K562 (cell line): ENCODE results near the gene KBTBD4. TPM values are rescaled to one million over a fixed set of nuclear protein-coding genes. Genes with fewer than 3 reads are reported as not detected.

Experiments used
- ATAC-seq: fragments of 200-7000 bp; cut with Tn5 transposase; 3 replicates; pipeline ENCODE4 v1.9.1; 2020; ENCODE audit warnings: moderate library complexity
- BruUV-seq: library from RNA; stranded (reverse); fragments of 400-500 nt; replicated peaks from 2 replicates; lab custom pipeline; 2021; lab: Mats Ljungman, UMichigan
- CTCF ChIA-PET: fragments of 300-600 bp; formaldehyde crosslinking; extraction: SDS; loops from one replicate; lab custom pipeline; 2021; ENCODE audit warnings: low intra/inter-chr PET ratio; lab: Yijun Ruan, JAX
- POLR2A ChIA-PET: fragments of 300-600, 350-650 bp; sonication (Branson Sonifier 250); formaldehyde crosslinking; extraction: SDS; loops from one replicate; lab custom pipeline; 2021; ENCODE audit warnings: antibody characterized with exemption, inconsistent platforms; lab: Yijun Ruan, JAX
- DNase-seq, 4 experiments: peaks; one replicate each; pipeline versions ENCODE4 v3.0.0 to v3.0.0-alpha.2; 2011 to 2018; ENCODE audit warnings: low spot score in 3 of 4, mixed read lengths in 3 of 4; ENCODE audit errors: extremely low read depth in 1 of 4
- FAIRE-seq: peaks from 2 replicates; lab custom pipeline; 2011; peaks lifted over from hg19 to GRCh38; lab: Jason Lieb, UNC
- H2AFZ ChIP-seq: 2 replicates; pipeline ENCODE4 v1.6.0; 2011; ENCODE audit warnings: low read depth, low read length, control low read depth, inconsistent platforms
- H3K27ac ChIP-seq: fragments of 200-600 bp; 3 replicates; pipeline ENCODE4 v1.8.0; 2011; ENCODE audit warnings: low read depth, mild to moderate bottlenecking, control low read depth, inconsistent platforms, low read length, moderate library complexity, mixed read lengths; ENCODE audit errors: extremely low read depth
- H3K27me3 ChIP-seq, 2 experiments: fragments of 300-600 bp in 1 of 2; 2 replicates in 1 of 2; 3 replicates in 1 of 2; pipeline versions ENCODE4 v1.6.0 to v1.8.0; 2011; ENCODE audit warnings: inconsistent platforms in 2 of 2, low read length in 2 of 2, mild to moderate bottlenecking in 1 of 2, mixed read lengths in 1 of 2, moderate library complexity in 1 of 2; ENCODE audit not compliant: control insufficient read depth in 2 of 2, insufficient read depth in 2 of 2
- H3K36me3 ChIP-seq: fragments of 300-600 bp; 3 replicates; pipeline ENCODE4 v1.8.0; 2011; ENCODE audit warnings: mild to moderate bottlenecking, low read length, inconsistent platforms; ENCODE audit not compliant: control insufficient read depth, insufficient read depth
- H3K4me1 ChIP-seq, 2 experiments: fragments of 200-600 bp in 1 of 2; replicated peaks in 1 of 2; 2 replicates in 1 of 2; 3 replicates in 1 of 2; pipeline versions ENCODE4 v1.5.1 to v1.8.0; 2011; ENCODE audit warnings: inconsistent platforms in 2 of 2, low read length in 2 of 2, mild to moderate bottlenecking in 1 of 2, mixed read lengths in 1 of 2, moderate library complexity in 1 of 2; ENCODE audit not compliant: control insufficient read depth in 2 of 2, insufficient read depth in 2 of 2
- H3K4me2 ChIP-seq: 2 replicates; pipeline ENCODE4 v1.6.1; 2011; ENCODE audit warnings: low read length, control low read depth, inconsistent platforms, mixed read lengths; ENCODE audit not compliant: insufficient read depth
- H3K4me3 ChIP-seq: fragments of 200-600 bp; sonication (generic), shearing (Covaris generic); 2 replicates; pipeline ENCODE4 v1.5.1; 2016; ENCODE audit warnings: control low read depth, inconsistent platforms
- H3K79me2 ChIP-seq: fragments of 200-600 bp; 3 replicates; pipeline ENCODE4 v1.8.0; 2011; ENCODE audit warnings: low read length, inconsistent platforms; ENCODE audit not compliant: control insufficient read depth, insufficient read depth
- H3K9ac ChIP-seq, 2 experiments: 2 replicates each; pipeline versions ENCODE4 v1.6.0 to v1.6.1; 2011; ENCODE audit warnings: low read depth in 2 of 2, low read length in 2 of 2, control low read depth in 1 of 2, inconsistent platforms in 1 of 2, mild to moderate bottlenecking in 1 of 2, mixed read lengths in 1 of 2; ENCODE audit not compliant: insufficient read depth in 1 of 2
- H3K9me1 ChIP-seq: one replicate; pipeline ENCODE4 v1.6.0; 2011; ENCODE audit warnings: inconsistent platforms, mild to moderate bottlenecking, low read length, moderate library complexity; ENCODE audit not compliant: control insufficient read depth, insufficient read depth
- H3K9me3 ChIP-seq: replicated peaks from 2 replicates; pipeline ENCODE4 v1.5.1; 2011; ENCODE audit warnings: low read depth, low read length, inconsistent platforms; ENCODE audit not compliant: control insufficient read depth, insufficient read depth
- H4K20me1 ChIP-seq: replicated peaks from 2 replicates; pipeline ENCODE4 v1.6.1; 2011; ENCODE audit warnings: low read length, inconsistent platforms, mixed read lengths; ENCODE audit not compliant: control insufficient read depth, insufficient read depth
- ADNP ChIP-seq: fragments of 200-800 bp; sonication (Bioruptor generic); IDR thresholded peaks from 2 replicates; pipeline ENCODE4 v1.6.1; 2016; ENCODE audit warnings: missing genetic modification characterization, missing compliant biosample characterization
- ATF3 ChIP-seq, 2 experiments: fragments of 450-650 bp in 1 of 2; sonication (generic) in 1 of 2; formaldehyde crosslinking in 1 of 2; IDR thresholded peaks in 1 of 2; conservative IDR thresholded peaks in 1 of 2; 2 replicates each; pipeline versions ENCODE4 v1.6.1 to v1.8.1; 2016 to 2023; ENCODE audit warnings: mild to moderate bottlenecking in 2 of 2, moderate library complexity in 2 of 2, inconsistent platforms in 1 of 2, missing genetic modification reagents in 1 of 2
- CHD1 ChIP-seq: fragments of 200-600 bp; sonication (generic); IDR thresholded peaks from one replicate; pipeline ENCODE4 v1.6.1; 2012; ENCODE audit warnings: mild to moderate bottlenecking, moderate library complexity, low read length, inconsistent platforms
- CREB1 ChIP-seq, 2 experiments: sonication (generic) in 1 of 2; formaldehyde crosslinking in 1 of 2; IDR thresholded peaks; 2 replicates each; pipeline versions ENCODE4 v1.6.1 to v1.8.0; 2012 to 2022; ENCODE audit warnings: inconsistent platforms in 1 of 2, mild to moderate bottlenecking in 1 of 2, missing genetic modification reagents in 1 of 2, moderate library complexity in 1 of 2
- E4F1 ChIP-seq: fragments of 250-450 bp; sonication (Bioruptor Pico); IDR thresholded peaks from 2 replicates; pipeline ENCODE4 v1.5.0; 2021; ENCODE audit warnings: mild to moderate bottlenecking, borderline replicate concordance
- ELF4 ChIP-seq: fragments of 450-650 bp; formaldehyde crosslinking; IDR thresholded peaks from 2 replicates; pipeline ENCODE4 v1.4.0; 2022; ENCODE audit warnings: missing genetic modification characterization
- FOXM1 ChIP-seq, 2 experiments: fragments of 450-650 bp in 1 of 2; sonication (generic) in 1 of 2; formaldehyde crosslinking in 1 of 2; IDR thresholded peaks; 2 replicates each; pipeline versions ENCODE4 v1.6.1 to v1.9.0; 2017 to 2022; ENCODE audit warnings: low read depth in 2 of 2, mild to moderate bottlenecking in 2 of 2, missing genetic modification reagents in 1 of 2, moderate library complexity in 1 of 2
- GTF3C2 ChIP-seq: IDR thresholded peaks from 3 replicates; pipeline ENCODE4 v1.6.1; 2011; ENCODE audit warnings: borderline replicate concordance, mild to moderate bottlenecking, moderate library complexity; ENCODE audit not compliant: insufficient read length; ENCODE audit errors: extremely low read depth
- MCM2 ChIP-seq: fragments of 450-650 bp; IDR thresholded peaks from 2 replicates; pipeline ENCODE4 v1.6.1; 2017; ENCODE audit warnings: low read depth, mild to moderate bottlenecking
- RAD51 ChIP-seq: fragments of 450-650 bp; IDR thresholded peaks from 2 replicates; pipeline ENCODE4 v1.7.1; 2016; ENCODE audit warnings: low read depth, mild to moderate bottlenecking, borderline replicate concordance
- RUNX1 ChIP-seq: sonication (generic); IDR thresholded peaks from 2 replicates; pipeline ENCODE4 v1.6.1; 2016; ENCODE audit warnings: antibody characterized with exemption, low read depth
- SMARCC2 ChIP-seq: fragments of 450-650 bp; IDR thresholded peaks from 2 replicates; pipeline ENCODE4 v1.6.1; 2017; ENCODE audit warnings: antibody characterized with exemption, moderate library complexity, mild to moderate bottlenecking, low read depth
- SNAPC5 ChIP-seq: fragments of 250-450 bp; sonication (Bioruptor Pico); IDR thresholded peaks from 2 replicates; pipeline ENCODE4 v1.8.0; 2021; ENCODE audit warnings: moderate library complexity, mild to moderate bottlenecking, inconsistent platforms
- TAF9B ChIP-seq: fragments of 450-650 bp; IDR thresholded peaks from 2 replicates; pipeline ENCODE4 v1.6.1; 2018; ENCODE audit warnings: mild to moderate bottlenecking; ENCODE audit not compliant: partially characterized antibody
- TBL1XR1 ChIP-seq, 2 experiments: IDR thresholded peaks; 2 replicates each; pipeline ENCODE4 v1.6.1; 2012; ENCODE audit warnings: improper control_type of control experiment in 2 of 2, low read length in 2 of 2, mild to moderate bottlenecking in 1 of 2
- ZNF217 ChIP-seq: sonication (generic); formaldehyde crosslinking; IDR thresholded peaks from 2 replicates; pipeline ENCODE4 v1.8.0; 2022; ENCODE audit warnings: mild to moderate bottlenecking, missing genetic modification reagents
- WGBS: fragments of 100-300 bp; shearing (Covaris generic); methylation state at CpG from one replicate; pipeline ENCODE4 v1.1.6; 2016; ENCODE audit warnings: low coverage, mixed read lengths; ENCODE audit not compliant: insufficient coverage; ENCODE audit errors: missing lambda C conversion rate; 5-methylcytosine and 5-hydroxymethylcytosine counted together
- in situ Hi-C: fragments of 300-500 bp; cut with MboI; formaldehyde crosslinking; loops from 4 replicates; pipeline ENCODE4 v1.15.0; 2018; ENCODE audit warnings: inconsistent platforms, mixed read lengths
- intact Hi-C: fragments of 100-400 bp; cut with micrococcal nuclease; formaldehyde crosslinking; loops from 2 replicates; pipeline ENCODE4 v1.14.2; 2022
- polyA plus RNA-seq, 8 experiments: library from polyadenylated mRNA; depleted of rRNA in 4 of 8; stranded (reverse) in 5 of 8; unstranded in 3 of 8; fragments of >200 nt; fragmentation: Nextera tagmentation in 2 of 8; fragmentation: Illumina TruSeq in 1 of 8; extraction: Ambion mirVana in 2 of 8; extraction: Trizol in 1 of 8; gene quantifications; 2 replicates each; pipeline versions ENCODE4 v1.2.1 to v1.2.3, GENCODE V29; 2011 to 2014; ENCODE audit warnings: inconsistent platforms in 1 of 8, missing spikeins in 1 of 8
- total RNA-seq, 7 experiments: library from RNA; depleted of rRNA in 6 of 7; stranded (reverse); fragments of >200 nt in 6 of 7; fragmentation: Illumina TruSeq in 2 of 7; extraction: Trizol in 2 of 7; gene quantifications; 2 replicates each; pipeline versions ENCODE4 v1.2.1 to v1.2.3, GENCODE V29; 2011 to 2021; ENCODE audit warnings: low replicate concordance in 1 of 7

KBTBD4 gene
- total and polyA plus RNA-seq, 9 of the 15 experiments (the other 6 are each of a cell fraction or from before 2014, with no cell fraction given), result 7.0 to 33.9 (median 13.3) TPM

- Histone ChIP-seq H3K36me3 (peaks cover 23% of the 10 kb centered on the region; the same call in 2 of the 3 replicates), H3K4me1 (peaks cover 0 to 7% of the 10 kb centered on the region in 2 experiments; a peak in 2 of 5 replicates), H3K9ac (no peak overlapping the region), H3K9me3 (no peaks in the 10 kb centered on the region), H3K4me3 (no peak overlapping the region), H2AFZ (no peak overlapping the region), H3K9me1 (no peaks in the 10 kb centered on the region), H4K20me1 (peaks cover 38% of the 10 kb centered on the region; the same call in 1 of the 2 replicates), H3K4me2 (no peak overlapping the region), H3K79me2 (peaks cover 97% of the 10 kb centered on the region), H3K27ac (no peak overlapping the region), H3K27me3 (no peaks in the 10 kb centered on the region)
- CTCF ChIA-PET, result no interaction called here
- FAIRE-seq (no peak), ATAC-seq (no peak), DNase-seq (no peak)
- no TSS peak for BruUV-seq
- POLR2A ChIA-PET, result interaction anchor here (1.3 to 4.8 kb wide), 5 partner anchors 9 to 25 kb away, joined by 3 to 28 read pairs (median 10); partner anchors contain the start of gene CELF1
- 97% methylated on average over 2 of the region's 2 CpGs for WGBS
- intact Hi-C loops, result no loop called here
- in situ Hi-C loops, result no loop called here
- TF ChIP-seq SNAPC5 (CRISPR knock-in tag) (no peak), MCM2 (no peak), GTF3C2 (no peak), ADNP (tag) (no peak), E4F1 (CRISPR knock-in tag) (no peak), FOXM1 (IDR thresholded peaks at IDR 0.05; ENCODE audit: low read depth) (no peak), FOXM1 (CRISPR knock-in tag; IDR thresholded peaks at IDR 0.05; ENCODE audit: low read depth) (no peak), RAD51 (no peak), ATF3 (IDR thresholded peaks at IDR 0.05) (no peak), ATF3 (CRISPR knock-in tag; conservative IDR thresholded peaks at IDR 0.05) (no peak), TAF9B (no peak), RUNX1 (no peak), SMARCC2 (no peak), ZNF217 (CRISPR knock-in tag) (no peak), CREB1 (IDR thresholded peaks at IDR 0.05) (no peak), CREB1 (CRISPR knock-in tag; IDR thresholded peaks at IDR 0.05) (no peak), CHD1 (no peak), TBL1XR1 (IDR thresholded peaks at IDR 0.05; ENCODE audit: low read length in 2 of 2) (no peak), ELF4 (CRISPR knock-in tag) (no peak)
Measured at GRCh38 chr11:47541070-47541469, 37.7 kb downstream of the KBTBD4 start.
